Measurements from ENCODE around the gene SYF2. TPM values are rescaled to one million over a fixed set of nuclear protein-coding genes. Genes with fewer than 3 reads are reported as not detected.

SYF2 gene
- total RNA-seq, 2 experiments from 2014 or later, result 29.9 to 36.5 TPM

DNA sequence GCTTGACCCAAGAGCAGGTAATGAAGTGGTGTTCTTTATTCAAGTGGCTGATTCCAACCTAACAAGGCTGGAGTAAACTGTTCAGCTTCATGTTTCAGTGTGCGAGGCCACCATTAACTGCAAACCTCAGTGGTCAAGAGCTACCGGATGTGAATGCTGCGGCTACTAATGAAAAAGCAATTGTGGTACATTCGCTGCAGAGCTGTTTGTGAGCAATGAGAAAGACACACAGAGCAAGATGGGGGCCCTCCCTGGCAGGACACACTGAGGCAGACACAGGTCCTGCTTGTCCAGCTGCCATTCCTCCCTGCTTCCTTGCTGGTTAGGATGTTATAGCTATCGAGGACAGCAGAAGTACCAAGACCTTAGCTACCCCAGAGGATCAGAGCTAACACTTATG, 26.1 kb downstream of the SYF2 start:
- H3K4me1 ChIP-seq (ENCODE audit: insufficient read depth, low read length, poor library complexity, severe bottlenecking), result no peaks in the 10 kb centered on the region
- no peaks in the 10 kb centered on the region for H3K9me3 ChIP-seq (ENCODE audit: low read length)
- CTCF ChIA-PET (ENCODE audit: unreplicated experiment), result interaction anchor here (0.6 to 0.9 kb wide), 2 partner anchors 10 to 16 kb away, joined by 3 read pairs; no protein-coding TSS in a partner anchor
- H3K9me2 ChIP-seq (ENCODE audit: insufficient read depth, low read length), result no peaks in the 10 kb centered on the region
- H3K4me3 ChIP-seq (ENCODE audit: low read depth, low read length, poor library complexity, severe bottlenecking), result no peak overlapping the region
- no peaks in the 10 kb centered on the region for H3K36me3 ChIP-seq (ENCODE audit: insufficient read depth, low read length)
- POLR2A ChIA-PET, result interaction anchor here (1.1 kb wide), 1 partner anchor 16 kb away, joined by 3 read pairs; no protein-coding TSS in a partner anchor
- DNase-seq (ENCODE audit: low spot score), result no peak
- H3K79me2 ChIP-seq (ENCODE audit: insufficient read depth, low read depth, low read length), result no peaks in the 10 kb centered on the region
- TF ChIP-seq, protein P1, sequence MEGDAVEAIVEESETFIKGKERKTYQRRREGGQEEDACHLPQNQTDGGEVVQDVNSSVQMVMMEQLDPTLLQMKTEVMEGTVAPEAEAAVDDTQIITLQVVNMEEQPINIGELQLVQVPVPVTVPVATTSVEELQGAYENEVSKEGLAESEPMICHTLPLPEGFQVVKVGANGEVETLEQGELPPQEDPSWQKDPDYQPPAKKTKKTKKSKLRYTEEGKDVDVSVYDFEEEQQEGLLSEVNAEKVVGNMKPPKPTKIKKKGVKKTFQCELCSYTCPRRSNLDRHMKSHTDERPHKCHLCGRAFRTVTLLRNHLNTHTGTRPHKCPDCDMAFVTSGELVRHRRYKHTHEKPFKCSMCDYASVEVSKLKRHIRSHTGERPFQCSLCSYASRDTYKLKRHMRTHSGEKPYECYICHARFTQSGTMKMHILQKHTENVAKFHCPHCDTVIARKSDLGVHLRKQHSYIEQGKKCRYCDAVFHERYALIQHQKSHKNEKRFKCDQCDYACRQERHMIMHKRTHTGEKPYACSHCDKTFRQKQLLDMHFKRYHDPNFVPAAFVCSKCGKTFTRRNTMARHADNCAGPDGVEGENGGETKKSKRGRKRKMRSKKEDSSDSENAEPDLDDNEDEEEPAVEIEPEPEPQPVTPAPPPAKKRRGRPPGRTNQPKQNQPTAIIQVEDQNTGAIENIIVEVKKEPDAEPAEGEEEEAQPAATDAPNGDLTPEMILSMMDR (conservative IDR thresholded peaks at IDR 0.05; ENCODE audit: low read length), result no peak
- TF ChIP-seq EZH2phosphoT487 (IDR thresholded peaks at IDR 0.05; ENCODE audit: borderline replicate concordance, low read depth, low read length), result no peak
- H2AFZ ChIP-seq (ENCODE audit: low read length), result no peak overlapping the region
- H4K20me1 ChIP-seq (ENCODE audit: insufficient read depth, low read length), result no peaks in the 10 kb centered on the region
- H3K27ac ChIP-seq (ENCODE audit: low read depth, low read length, poor library complexity, severe bottlenecking), result no peak overlapping the region
- no peak overlapping the region for H3K4me2 ChIP-seq (ENCODE audit: low read length)
- no TSS peak for BruUV-seq (replicated peaks)
- intact Hi-C loops (cut with micrococcal nuclease; ENCODE audit: unreplicated experiment), result loop anchor here (5.0 kb wide), 1 partner anchor 359 kb away; no protein-coding TSS in a partner anchor

DNA sequence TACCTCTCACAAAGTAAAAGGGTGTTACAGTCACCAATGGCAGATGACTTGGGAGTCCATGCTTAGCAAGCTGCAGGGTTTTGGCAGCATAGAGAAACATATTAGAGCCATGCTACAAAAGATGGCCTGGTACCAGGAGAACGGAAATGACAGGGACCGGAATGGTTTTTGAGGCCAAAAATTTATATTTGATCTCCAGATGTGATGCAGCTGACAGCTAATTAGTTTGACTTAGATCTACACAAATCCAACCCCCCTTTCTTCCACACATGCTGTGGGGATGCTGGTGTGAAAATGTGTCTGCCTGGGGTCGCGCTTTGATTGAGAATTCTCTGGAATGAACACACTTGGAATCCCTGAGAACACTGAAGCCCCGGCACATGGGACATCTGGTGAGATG, 26.5 kb downstream of the SYF2 start:
- POLR2A ChIA-PET, result interaction anchor here (1.1 kb wide), 1 partner anchor 16 kb away, joined by 3 read pairs; no protein-coding TSS in a partner anchor

DNA sequence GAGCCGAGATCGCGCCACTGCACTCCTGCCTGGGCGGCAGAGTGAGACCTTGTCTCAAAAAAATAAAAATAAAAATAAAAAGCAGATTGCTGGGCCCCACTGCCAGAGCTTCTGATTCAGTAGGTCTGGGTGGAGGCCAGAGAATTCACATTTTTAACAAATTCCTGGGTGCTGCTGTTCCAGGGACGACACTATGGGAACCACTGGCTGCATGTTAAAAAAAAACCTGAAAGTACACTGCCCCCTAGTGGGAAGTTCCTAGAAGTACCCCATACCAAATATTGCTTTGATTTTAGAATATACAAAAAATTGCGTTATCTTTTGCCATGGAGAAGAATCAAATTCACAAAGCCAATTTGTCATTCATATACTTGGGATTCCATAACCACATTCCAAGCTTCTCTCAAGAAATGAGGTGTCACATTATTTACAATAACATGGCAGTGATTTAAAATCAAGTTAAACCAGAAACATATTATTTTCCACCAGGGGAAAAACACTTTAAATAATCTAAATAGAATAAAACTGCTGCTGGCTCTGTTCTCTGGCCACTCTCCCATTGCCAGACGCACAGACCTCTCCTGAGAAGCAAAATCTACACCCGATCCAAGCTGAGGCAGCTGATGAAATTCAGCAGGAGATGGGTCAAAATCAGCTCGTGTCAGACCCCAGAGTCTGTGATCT, 27.4 kb downstream of the SYF2 start:
- H4K20me1 ChIP-seq (ENCODE audit: insufficient read depth, low read length), result no peaks in the 10 kb centered on the region
- no TSS peak for BruUV-seq (replicated peaks)
- intact Hi-C loops (cut with micrococcal nuclease; ENCODE audit: unreplicated experiment), result loop anchor here (1.0 to 5.0 kb wide), 4 partner anchors 48 to 358 kb away; partner anchors contain the start of gene RUNX3
- ChIA-PET POLR2A (interaction anchor here (0.9 kb wide), 1 partner anchor 10 kb away, joined by 3 read pairs; no protein-coding TSS in a partner anchor), CTCF (ENCODE audit: unreplicated experiment) (no interaction called here)
- TF ChIP-seq, protein P1 (conservative IDR thresholded peaks at IDR 0.05; ENCODE audit: low read length), result peak; percentile 97
- TF ChIP-seq EZH2phosphoT487 (IDR thresholded peaks at IDR 0.05; ENCODE audit: borderline replicate concordance, low read depth, low read length), result no peak
- peak; percentile 71 for DNase-seq (ENCODE audit: low spot score)
- no peaks in the 10 kb centered on the region for H3K9me3 ChIP-seq (ENCODE audit: low read length)
- H2AFZ ChIP-seq (ENCODE audit: low read length), result no peak overlapping the region
- no peaks in the 10 kb centered on the region for H3K9me2 ChIP-seq (ENCODE audit: insufficient read depth, low read length)
- H3K4me1 ChIP-seq (ENCODE audit: insufficient read depth, low read length, poor library complexity, severe bottlenecking), result no peaks in the 10 kb centered on the region
- no peak overlapping the region for H3K27ac ChIP-seq (ENCODE audit: low read depth, low read length, poor library complexity, severe bottlenecking)
- H3K36me3 ChIP-seq (ENCODE audit: insufficient read depth, low read length), result no peaks in the 10 kb centered on the region
- no peak overlapping the region for H3K4me3 ChIP-seq (ENCODE audit: low read depth, low read length, poor library complexity, severe bottlenecking)
- H3K79me2 ChIP-seq (ENCODE audit: insufficient read depth, low read depth, low read length), result no peaks in the 10 kb centered on the region
- H3K4me2 ChIP-seq (ENCODE audit: low read length), result no peak overlapping the region

More for the DNA sequence above, 26.5 kb downstream of the SYF2 start:
- Histone ChIP-seq H3K9me3 (ENCODE audit: low read length) (no peaks in the 10 kb centered on the region), H3K36me3 (ENCODE audit: insufficient read depth, low read length) (no peaks in the 10 kb centered on the region), H3K4me1 (ENCODE audit: insufficient read depth, low read length, poor library complexity, severe bottlenecking) (no peaks in the 10 kb centered on the region), H3K79me2 (ENCODE audit: insufficient read depth, low read depth, low read length) (no peaks in the 10 kb centered on the region), H3K9me2 (ENCODE audit: insufficient read depth, low read length) (no peaks in the 10 kb centered on the region), H3K4me3 (ENCODE audit: low read depth, low read length, poor library complexity, severe bottlenecking) (no peak overlapping the region), H3K27ac (ENCODE audit: low read depth, low read length, poor library complexity, severe bottlenecking) (no peak overlapping the region), H3K4me2 (ENCODE audit: low read length) (no peak overlapping the region), H2AFZ (ENCODE audit: low read length) (no peak overlapping the region), H4K20me1 (ENCODE audit: insufficient read depth, low read length) (no peaks in the 10 kb centered on the region)
- CTCF ChIA-PET (ENCODE audit: unreplicated experiment), result interaction anchor here (0.9 kb wide), 1 partner anchor 15 kb away, joined by 3 read pairs; no protein-coding TSS in a partner anchor
- TF ChIP-seq EZH2phosphoT487 (IDR thresholded peaks at IDR 0.05; ENCODE audit: borderline replicate concordance, low read depth, low read length), result no peak
- BruUV-seq (replicated peaks), result no TSS peak
- no peak for DNase-seq (ENCODE audit: low spot score)
- intact Hi-C loops (cut with micrococcal nuclease; ENCODE audit: unreplicated experiment), result loop anchor here (5.0 kb wide), 1 partner anchor 358 kb away; no protein-coding TSS in a partner anchor
